Naive thymus-derived CD4-positive, alpha-beta T cell (primary cell): Measurements from ENCODE around the gene MACROD2. TPM values are rescaled to one million over a fixed set of nuclear protein-coding genes. Genes with fewer than 3 reads are reported as not detected.
A peak's percentile ranks its signal among the peaks of the same experiment; 100 is the strongest.

ENCODE experiments used
- ATAC-seq: fragments of 150-1000 bp; cut with Tn5 transposase; 2 replicates; pipeline ENCODE4 v1.10.0; 2021; ENCODE audit warnings: mild to moderate bottlenecking, moderate library complexity
- CTCF ChIA-PET: fragments of 350-600 bp; sonication (Branson Sonifier 250); formaldehyde crosslinking; loops from one replicate; lab custom pipeline; 2021; ENCODE audit warnings: antibody characterized with exemption; lab: Charles Lee
- POLR2A ChIA-PET: fragments of 350-600 bp; sonication (Branson Sonifier 250); formaldehyde crosslinking; loops from one replicate; lab custom pipeline; 2021; ENCODE audit warnings: antibody characterized with exemption, inconsistent platforms; lab: Charles Lee
- DNase-seq, 9 donors: peaks; one replicate each; pipeline versions ENCODE4 v3.0.0 to v3.0.0-alpha.2; 2020 to 2022; ENCODE audit warnings: mixed read lengths in 1 of 9
- H3K27ac ChIP-seq: one replicate; pipeline ENCODE4 v1.7.0; 2013; ENCODE audit warnings: mild to moderate bottlenecking, low read depth, low read length, moderate library complexity
- H3K27me3 ChIP-seq, 2 donors: one replicate each; pipeline ENCODE4 v1.7.0; 2013; ENCODE audit warnings: low read length in 2 of 2, mild to moderate bottlenecking in 2 of 2, moderate library complexity in 2 of 2; ENCODE audit not compliant: control insufficient read depth in 2 of 2, insufficient read depth in 2 of 2
- H3K36me3 ChIP-seq, 3 experiments: 1 replicate in 2 of 3; 2 replicates in 1 of 3; pipeline ENCODE4 v1.7.0; 2013; ENCODE audit warnings: low read length in 3 of 3, mild to moderate bottlenecking in 3 of 3, moderate library complexity in 1 of 3; ENCODE audit not compliant: insufficient read depth in 3 of 3, control insufficient read depth in 2 of 3
- H3K4me1 ChIP-seq, 2 donors: one replicate each; pipeline ENCODE4 v1.7.0; 2013; ENCODE audit warnings: low read length in 2 of 2, mild to moderate bottlenecking in 2 of 2, moderate library complexity in 1 of 2; ENCODE audit not compliant: control insufficient read depth in 2 of 2, insufficient read depth in 2 of 2
- H3K4me3 ChIP-seq: 2 replicates; pipeline ENCODE4 v1.7.0; 2013; ENCODE audit warnings: mild to moderate bottlenecking, low read length
- H3K9me3 ChIP-seq, 3 experiments: 1 replicate in 2 of 3; 2 replicates in 1 of 3; pipeline ENCODE4 v1.7.0; 2013; ENCODE audit warnings: low read length in 3 of 3; ENCODE audit not compliant: control insufficient read depth in 2 of 3
- H3K27ac Mint-ChIP-seq, 9 donors: one replicate each; pipeline ENCODE4 v1.8.0; 2020 to 2022; ENCODE audit warnings: mixed read lengths in 9 of 9, mild to moderate bottlenecking in 8 of 9, moderate library complexity in 5 of 9, inconsistent platforms in 2 of 9
- H3K27me3 Mint-ChIP-seq, 5 donors: one replicate each; pipeline ENCODE4 v1.8.0; 2021 to 2022; ENCODE audit warnings: mixed read lengths in 5 of 5, mild to moderate bottlenecking in 1 of 5
- H3K36me3 Mint-ChIP-seq, 5 donors: one replicate each; pipeline ENCODE4 v1.8.0; 2020 to 2022; ENCODE audit warnings: mixed read lengths in 5 of 5, mild to moderate bottlenecking in 3 of 5, inconsistent platforms in 1 of 5
- H3K4me1 Mint-ChIP-seq, 7 donors: one replicate each; pipeline ENCODE4 v1.8.0; 2020 to 2022; ENCODE audit warnings: mixed read lengths in 7 of 7, mild to moderate bottlenecking in 3 of 7, inconsistent platforms in 1 of 7
- H3K4me3 Mint-ChIP-seq, 10 donors: one replicate each; pipeline ENCODE4 v1.8.0; 2020 to 2022; ENCODE audit warnings: mild to moderate bottlenecking in 10 of 10, mixed read lengths in 10 of 10, moderate library complexity in 6 of 10, inconsistent platforms in 2 of 10
- H3K9me3 Mint-ChIP-seq, 11 donors: one replicate each; pipeline ENCODE4 v1.8.0; 2020 to 2022; ENCODE audit warnings: mixed read lengths in 11 of 11, mild to moderate bottlenecking in 4 of 11, inconsistent platforms in 1 of 11, moderate library complexity in 1 of 11
- intact Hi-C, 2 donors: fragments of 100-400 bp; cut with micrococcal nuclease; formaldehyde crosslinking; loops; one replicate each; pipeline ENCODE4 v1.15.1; 2023
- polyA plus RNA-seq, 2 donors: library from polyadenylated mRNA; unstranded; fragments of 300-500 nt; fragmentation: Illumina TruSeq; gene quantifications; one replicate each; pipeline ENCODE4 v1.2.3, GENCODE V29; 2021
- total RNA-seq, 6 experiments: library from RNA in 5 of 6; stranded (reverse) in 5 of 6; gene quantifications; 1 replicate in 5 of 6; 2 replicates in 1 of 6; pipeline ENCODE4 v1.2.3 and lab custom pipeline; 2021 to 2026

Gene MACROD2
- total and polyA plus RNA-seq, 7 experiments from 2014 or later: 0.27 to 0.86 (median 0.34) TPM; not detected in 4

DNA sequence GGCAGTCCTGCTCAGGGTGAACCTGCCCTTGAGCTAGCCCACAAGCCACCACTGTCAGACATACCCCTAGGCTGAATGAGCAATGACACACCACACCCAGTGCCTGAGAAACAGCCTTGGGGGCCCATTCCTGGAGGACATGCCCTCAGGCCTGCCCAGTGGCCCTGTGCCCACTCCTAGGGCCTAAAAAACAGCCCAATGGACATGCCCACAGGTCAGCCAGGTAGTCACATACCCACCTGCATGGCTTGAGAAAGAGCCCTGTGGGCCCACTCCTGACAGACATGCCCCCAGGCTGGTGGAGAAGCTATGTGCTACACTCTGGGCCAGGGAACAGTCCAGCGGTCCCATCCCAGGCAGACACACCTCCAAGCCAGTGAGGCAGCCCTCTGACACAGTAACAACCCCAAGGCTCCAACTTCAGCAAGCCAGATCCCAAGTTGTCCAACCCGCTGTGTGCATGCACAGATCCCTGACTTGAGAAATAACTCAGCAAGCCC is 2086.8 kb downstream of the MACROD2 start:
- ChIA-PET CTCF (no interaction called here), POLR2A (no interaction called here)
- Histone ChIP-seq H3K4me1 (no peaks in the 10 kb centered on the region), H3K27me3 (no peaks in the 10 kb centered on the region), H3K36me3 (no peaks in the 10 kb centered on the region), H3K9me3 (no peaks in the 10 kb centered on the region), H3K4me3 (no peak overlapping the region), H3K27ac (no peak overlapping the region)
- Mint-ChIP-seq H3K36me3 (no peaks in the 10 kb centered on the region), H3K27ac (no peak overlapping the region), H3K9me3 (peaks cover 0 to 20% (median 4%) of the 10 kb centered on the region in 11 donors), H3K4me1 (no peaks in the 10 kb centered on the region), H3K27me3 (peaks cover 0 to 5% (median 4%) of the 10 kb centered on the region in 5 donors), H3K4me3 (no peak overlapping the region)
- no peak for DNase-seq
- ATAC-seq: no peak
- intact Hi-C loops: no loop called here

DNA sequence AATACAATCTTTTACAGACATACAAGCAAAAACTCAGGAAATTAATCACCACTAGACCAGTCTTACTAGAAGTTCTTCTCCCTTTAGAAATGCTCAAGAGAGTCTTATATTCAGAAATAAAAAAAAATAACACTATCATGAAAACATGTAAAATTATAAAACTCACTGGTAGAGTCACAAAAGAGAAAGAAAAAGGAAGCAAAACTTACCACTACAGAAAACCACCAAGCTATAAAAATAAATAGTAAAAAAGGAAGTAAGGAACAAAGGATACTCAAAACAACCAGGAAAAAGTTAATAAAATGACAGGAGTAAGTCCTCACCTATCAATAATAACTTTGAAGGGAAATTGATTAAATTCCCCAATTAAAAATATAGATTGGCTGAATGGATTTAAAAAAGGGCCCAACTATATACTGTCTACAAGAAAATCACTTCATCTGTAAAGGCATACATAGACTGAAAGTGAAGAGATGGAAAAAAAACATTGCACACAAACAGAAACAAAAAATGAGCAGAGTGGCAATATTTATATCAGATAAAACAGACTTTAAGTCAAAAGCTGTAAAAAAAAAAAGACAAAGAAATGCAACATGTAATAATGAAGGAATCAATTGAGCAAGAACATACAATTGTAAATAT is 2088.4 kb downstream of the MACROD2 start:
- ATAC-seq (no peak), DNase-seq (no peak)
- H3K4me1 ChIP-seq: no peaks in the 10 kb centered on the region
- CTCF ChIA-PET: no interaction called here
- H3K36me3 ChIP-seq: no peaks in the 10 kb centered on the region
- POLR2A ChIA-PET: no interaction called here
- no peaks in the 10 kb centered on the region for H3K36me3 Mint-ChIP-seq
- H3K9me3 ChIP-seq: no peaks in the 10 kb centered on the region
- H3K27ac Mint-ChIP-seq: no peak overlapping the region
- no peak overlapping the region for H3K4me3 Mint-ChIP-seq
- no peaks in the 10 kb centered on the region for H3K27me3 ChIP-seq
- H3K9me3 Mint-ChIP-seq: peaks cover 0 to 32% (median 8%) of the 10 kb centered on the region in 11 donors
- no peak overlapping the region for H3K27ac ChIP-seq
- no peak overlapping the region for H3K4me3 ChIP-seq
- H3K4me1 Mint-ChIP-seq: no peaks in the 10 kb centered on the region
- peaks cover 0 to 5% (median 4%) of the 10 kb centered on the region in 5 donors for H3K27me3 Mint-ChIP-seq
- intact Hi-C loops: no loop called here

DNA sequence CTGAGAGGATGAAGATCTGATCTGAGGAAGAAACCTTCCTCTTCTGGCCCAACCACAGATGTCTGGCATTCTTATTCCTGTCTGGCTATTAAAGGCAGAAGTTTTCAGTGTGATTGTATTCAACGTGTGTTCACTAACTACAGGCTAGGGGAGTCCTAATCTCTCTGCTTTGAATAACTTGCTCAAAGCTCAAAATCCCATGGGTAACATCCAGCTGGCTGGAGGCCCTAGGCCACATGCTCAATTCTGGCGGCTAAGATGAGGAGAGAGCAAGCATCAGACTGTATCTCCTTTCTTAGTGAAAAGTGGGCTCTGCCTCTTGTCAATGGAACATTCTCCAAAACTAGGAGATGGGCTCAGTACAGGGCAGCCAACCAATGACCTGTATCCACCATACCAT is 2099.9 kb downstream of the MACROD2 start:
- Mint-ChIP-seq H3K36me3 (no peaks in the 10 kb centered on the region), H3K4me1 (no peaks in the 10 kb centered on the region), H3K9me3 (peaks cover 0 to 6% (median 0%) of the 10 kb centered on the region in 11 donors), H3K27me3 (no peaks in the 10 kb centered on the region), H3K27ac (no peak overlapping the region), H3K4me3 (peak overlapping the region in 1 of 10 donors; percentile 16)
- H3K4me3 ChIP-seq: no peak overlapping the region
- H3K27me3 ChIP-seq: no peaks in the 10 kb centered on the region
- no peak overlapping the region for H3K27ac ChIP-seq
- no peaks in the 10 kb centered on the region for H3K36me3 ChIP-seq
- POLR2A ChIA-PET: no interaction called here
- no peak for DNase-seq
- no peaks in the 10 kb centered on the region for H3K4me1 ChIP-seq
- no peaks in the 10 kb centered on the region for H3K9me3 ChIP-seq
- CTCF ChIA-PET: no interaction called here
- no peak for ATAC-seq
- intact Hi-C loops: no loop called here

DNA sequence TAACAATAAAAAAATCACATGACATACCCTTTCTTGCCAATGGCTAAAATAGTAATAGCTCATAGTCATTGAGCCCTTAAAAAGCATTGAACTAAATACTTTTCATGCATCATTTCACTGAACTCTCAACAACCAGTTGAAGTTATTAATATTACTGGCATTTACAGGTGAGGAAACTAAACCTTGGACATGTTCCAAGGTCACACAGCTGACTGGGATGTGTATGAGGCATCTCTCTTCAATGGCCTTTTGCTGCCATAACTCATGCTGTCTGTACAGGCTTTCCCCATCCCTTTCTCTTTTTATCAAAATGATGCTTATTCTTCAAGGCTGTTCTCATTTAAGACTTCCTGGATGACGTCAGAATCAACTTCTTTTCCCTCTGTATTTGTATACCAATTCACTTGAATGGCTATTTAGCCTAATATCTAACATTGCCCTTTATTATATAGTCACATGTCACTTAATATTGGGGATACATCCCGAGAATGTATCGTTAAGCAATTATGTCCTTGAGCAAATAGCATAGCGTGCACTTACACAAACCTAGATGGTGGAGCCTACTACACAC is 2101.5 kb downstream of the MACROD2 start:
- peaks cover 0 to 6% (median 0%) of the 10 kb centered on the region in 11 donors for H3K9me3 Mint-ChIP-seq

GRCh38 chr20:16097788-16098187 is 2102.5 kb downstream of the MACROD2 start:
- no peak overlapping the region for H3K4me3 Mint-ChIP-seq
- CTCF ChIA-PET: no interaction called here
- no peaks in the 10 kb centered on the region for H3K4me1 Mint-ChIP-seq
- DNase-seq (no peak), ATAC-seq (no peak)
- Histone ChIP-seq H3K4me1 (no peaks in the 10 kb centered on the region), H3K36me3 (no peaks in the 10 kb centered on the region), H3K9me3 (no peaks in the 10 kb centered on the region), H3K4me3 (no peak overlapping the region), H3K27ac (no peak overlapping the region), H3K27me3 (no peaks in the 10 kb centered on the region)
- H3K36me3 Mint-ChIP-seq: no peaks in the 10 kb centered on the region
- H3K27me3 Mint-ChIP-seq: peaks cover 0 to 4% (median 0%) of the 10 kb centered on the region in 5 donors
- intact Hi-C loops: no loop called here
- H3K9me3 Mint-ChIP-seq: peaks cover 0 to 3% (median 0%) of the 10 kb centered on the region in 11 donors
- no peak overlapping the region for H3K27ac Mint-ChIP-seq
- POLR2A ChIA-PET: no interaction called here

More for the DNA sequence above, 2101.5 kb downstream of the MACROD2 start:
- Mint-ChIP-seq H3K4me3 (no peak overlapping the region), H3K36me3 (no peaks in the 10 kb centered on the region), H3K4me1 (no peaks in the 10 kb centered on the region), H3K27ac (no peak overlapping the region), H3K27me3 (peaks cover 0 to 4% (median 0%) of the 10 kb centered on the region in 5 donors)
- Histone ChIP-seq H3K27me3 (no peaks in the 10 kb centered on the region), H3K4me1 (no peaks in the 10 kb centered on the region), H3K36me3 (no peaks in the 10 kb centered on the region), H3K4me3 (no peak overlapping the region), H3K27ac (no peak overlapping the region), H3K9me3 (no peaks in the 10 kb centered on the region)
- ATAC-seq (no peak), DNase-seq (no peak)
- ChIA-PET POLR2A (no interaction called here), CTCF (no interaction called here)
- intact Hi-C loops: no loop called here

GRCh38 chr20:16098890-16099639 is 2103.7 kb downstream of the MACROD2 start:
- ATAC-seq (no peak), DNase-seq (no peak)
- H3K27ac Mint-ChIP-seq: no peak overlapping the region
- H3K27me3 Mint-ChIP-seq: peaks cover 0 to 4% (median 0%) of the 10 kb centered on the region in 5 donors
- POLR2A ChIA-PET: no interaction called here
- no peak overlapping the region for H3K4me3 Mint-ChIP-seq
- intact Hi-C loops: no loop called here
- peaks cover 0 to 3% (median 0%) of the 10 kb centered on the region in 11 donors for H3K9me3 Mint-ChIP-seq
- CTCF ChIA-PET: interaction anchor here (0.6 kb wide), 1 partner anchor 39 kb away, joined by 3 read pairs; no protein-coding TSS in a partner anchor
- H3K27ac ChIP-seq: no peak overlapping the region
- H3K36me3 Mint-ChIP-seq: no peaks in the 10 kb centered on the region
- no peaks in the 10 kb centered on the region for H3K36me3 ChIP-seq
- no peaks in the 10 kb centered on the region for H3K4me1 Mint-ChIP-seq
- H3K9me3 ChIP-seq: no peaks in the 10 kb centered on the region
- H3K4me1 ChIP-seq: no peaks in the 10 kb centered on the region
- no peaks in the 10 kb centered on the region for H3K27me3 ChIP-seq
- H3K4me3 ChIP-seq: no peak overlapping the region
